Kasumi-1 (cell line): ENCODE results near the gene MERTK.
"Not testable (repeated sequence)": the region's sequence is repeated elsewhere in the genome, so short reads cannot be mapped to it uniquely, and the experiment has no call there.

Experiments
- DNase-seq, 2 experiments: peaks; one replicate each; lab custom pipeline; 2025; lab: John Stamatoyannopoulos, UW

MERTK gene

GRCh38 chr2:112010751-112011150, 112.3 kb downstream of the MERTK start:
- DNase-seq = no peak

DNA sequence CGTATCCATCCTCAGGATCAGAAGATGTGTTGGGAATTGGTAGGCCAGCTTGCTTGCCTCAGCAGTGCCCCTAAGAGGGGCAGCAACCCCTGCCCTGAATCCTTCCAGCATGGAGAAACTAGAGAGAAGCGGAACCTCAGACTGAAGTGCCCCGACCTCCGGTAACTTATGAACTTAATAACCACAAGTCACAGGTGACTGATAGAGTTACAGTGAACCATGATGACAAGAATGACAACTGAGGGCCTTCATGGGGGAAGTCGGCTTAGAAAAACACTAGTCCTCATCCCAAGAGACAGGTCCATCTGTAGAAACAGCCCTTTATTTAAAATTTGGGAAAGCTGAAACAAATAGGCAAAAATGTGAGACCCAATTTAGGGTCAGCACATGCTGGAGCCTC, 114.1 kb downstream of the MERTK start:
- no peak for DNase-seq

- DNase-seq = no peak
Observed at GRCh38 chr2:112018846-112019245, 120.4 kb downstream of the MERTK start.

DNA sequence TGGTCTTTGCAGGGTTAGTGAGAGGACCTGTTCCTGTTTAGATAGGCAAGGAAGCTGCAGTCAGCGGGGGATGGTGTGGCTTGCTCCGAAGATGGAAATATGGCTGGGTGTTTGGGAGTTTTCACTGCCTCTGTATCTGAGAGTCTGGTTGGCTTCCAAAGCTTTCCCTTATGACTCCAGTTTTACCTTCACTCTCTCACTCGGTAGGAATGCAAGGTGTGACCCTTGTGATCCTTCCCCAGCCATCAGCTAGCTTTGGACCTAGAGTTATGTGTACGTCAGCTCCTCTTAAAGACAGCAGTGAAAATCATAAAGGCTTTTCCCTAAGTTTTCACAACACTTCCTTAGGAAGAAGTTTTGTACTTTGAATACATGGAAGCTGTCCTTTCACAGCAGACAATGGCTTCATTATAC, 121.2 kb downstream of the MERTK start:
- DNase-seq = no peak

GRCh38 chr2:112020561-112020960, 122.2 kb downstream of the MERTK start:
- DNase-seq = no peak

- DNase-seq = no peak
Observed at GRCh38 chr2:112021290-112021689, 122.9 kb downstream of the MERTK start.

- no peak for DNase-seq
Observed at GRCh38 chr2:112021781-112022231, 123.4 kb downstream of the MERTK start.

- DNase-seq = no peak
Observed at GRCh38 chr2:112023707-112024106, 125.3 kb downstream of the MERTK start.

DNA sequence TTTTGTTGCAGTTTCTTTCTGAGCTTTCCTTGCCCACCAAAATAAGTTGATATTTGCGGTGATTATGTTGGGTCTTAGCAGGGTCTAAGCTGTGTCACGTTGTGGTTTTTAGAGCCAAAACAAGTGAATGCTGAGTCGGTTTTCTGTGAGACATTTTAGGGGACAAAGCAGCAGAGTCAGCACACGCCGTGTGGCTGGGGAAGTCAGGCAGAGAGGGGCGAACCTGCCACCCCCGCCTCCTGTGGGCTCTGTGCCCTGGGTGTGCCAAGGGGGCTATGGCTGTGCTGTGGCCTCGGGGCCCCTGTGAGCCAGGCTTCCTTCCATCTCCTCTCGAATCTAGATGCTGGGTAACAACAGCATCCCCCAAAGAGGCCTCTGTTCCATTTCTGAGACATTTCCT, 125.8 kb downstream of the MERTK start:
- DNase-seq = no peak

DNA sequence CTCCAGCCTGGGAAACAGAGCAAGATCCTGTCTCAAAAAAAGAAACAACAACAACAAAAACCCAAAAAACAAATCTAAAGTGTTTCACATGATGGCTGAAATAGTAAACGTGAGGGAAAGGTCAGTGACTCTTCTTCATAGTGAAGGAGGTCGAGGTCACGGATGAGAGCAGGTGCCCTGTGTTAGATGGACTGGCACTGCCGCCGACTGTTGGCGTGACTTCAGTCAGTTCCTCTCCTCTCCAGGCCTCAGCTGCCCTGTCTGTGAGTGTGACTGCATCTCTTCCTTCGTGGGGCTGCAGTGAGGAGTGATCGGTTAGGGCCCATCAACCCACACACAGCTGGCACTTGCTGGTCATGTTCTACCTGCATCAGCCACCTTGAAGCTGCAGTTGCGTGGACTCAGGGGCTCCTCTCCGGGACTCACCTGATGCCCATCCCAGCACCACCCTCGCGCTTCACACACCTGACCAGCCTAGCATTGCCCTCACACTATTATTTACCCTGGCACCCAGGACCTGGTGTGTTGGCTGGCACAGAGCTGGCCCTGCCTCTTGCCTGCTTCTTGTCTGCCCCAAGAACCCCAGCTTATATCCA, 126.6 kb downstream of the MERTK start:
- no peak for DNase-seq

DNA sequence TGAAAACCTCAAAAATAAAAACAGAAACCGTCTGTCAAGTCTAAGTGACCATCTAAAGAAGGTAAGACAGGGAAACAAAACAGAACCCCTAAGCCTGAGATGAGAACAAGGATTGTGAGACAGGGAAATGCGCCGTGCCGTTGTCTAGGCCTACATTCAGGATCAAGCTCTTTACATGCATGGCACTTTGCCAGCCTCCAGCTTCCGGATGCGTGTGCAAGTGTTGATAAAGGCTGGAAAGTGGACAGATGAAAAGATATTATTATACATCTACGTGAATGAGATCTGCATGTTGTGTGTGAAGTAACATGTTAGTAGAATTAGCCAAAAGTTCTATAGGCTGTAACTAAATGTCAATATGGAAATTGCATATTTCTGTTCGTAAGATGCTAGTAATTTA, 128.1 kb downstream of the MERTK start:
- no peak for DNase-seq

DNA sequence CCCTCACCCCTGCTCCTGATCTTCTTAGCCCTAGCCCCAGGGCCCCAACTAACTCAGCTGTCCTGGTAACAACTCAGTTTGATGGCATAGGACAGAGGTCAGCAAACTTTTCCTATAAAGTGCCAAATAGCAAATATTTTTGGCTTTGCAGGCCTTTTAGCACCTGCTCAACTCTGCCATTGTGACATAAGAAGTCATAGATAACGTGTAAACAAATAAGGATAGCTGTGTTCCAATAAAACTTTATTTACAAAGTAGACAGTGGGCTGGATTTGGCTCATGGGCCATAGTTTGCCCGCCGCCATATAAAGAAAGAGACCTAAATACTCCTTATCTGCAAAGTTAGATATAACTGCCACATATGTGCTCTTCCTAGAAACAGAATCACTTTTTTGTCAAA, 129.4 kb downstream of the MERTK start:
- no peak for DNase-seq

DNA sequence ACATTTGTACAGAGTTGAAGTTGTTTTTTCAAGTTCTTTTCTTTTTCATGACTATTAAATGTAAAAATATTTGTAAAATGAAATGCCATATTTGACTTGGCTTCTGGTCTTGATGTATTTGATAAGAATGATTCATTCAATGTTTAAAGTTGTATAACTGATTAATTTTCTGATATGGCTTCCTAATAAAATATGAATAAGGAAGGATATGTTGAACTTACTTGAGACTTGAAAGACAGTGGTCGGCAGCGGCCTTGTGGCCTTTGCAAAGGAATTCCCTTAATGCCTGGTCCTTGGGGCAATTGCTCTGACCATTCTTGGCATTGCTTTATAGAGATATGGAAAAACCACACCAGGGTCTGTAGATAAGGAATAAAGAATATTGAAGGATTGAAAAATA, 130.8 kb downstream of the MERTK start:
- DNase-seq = no peak

DNA sequence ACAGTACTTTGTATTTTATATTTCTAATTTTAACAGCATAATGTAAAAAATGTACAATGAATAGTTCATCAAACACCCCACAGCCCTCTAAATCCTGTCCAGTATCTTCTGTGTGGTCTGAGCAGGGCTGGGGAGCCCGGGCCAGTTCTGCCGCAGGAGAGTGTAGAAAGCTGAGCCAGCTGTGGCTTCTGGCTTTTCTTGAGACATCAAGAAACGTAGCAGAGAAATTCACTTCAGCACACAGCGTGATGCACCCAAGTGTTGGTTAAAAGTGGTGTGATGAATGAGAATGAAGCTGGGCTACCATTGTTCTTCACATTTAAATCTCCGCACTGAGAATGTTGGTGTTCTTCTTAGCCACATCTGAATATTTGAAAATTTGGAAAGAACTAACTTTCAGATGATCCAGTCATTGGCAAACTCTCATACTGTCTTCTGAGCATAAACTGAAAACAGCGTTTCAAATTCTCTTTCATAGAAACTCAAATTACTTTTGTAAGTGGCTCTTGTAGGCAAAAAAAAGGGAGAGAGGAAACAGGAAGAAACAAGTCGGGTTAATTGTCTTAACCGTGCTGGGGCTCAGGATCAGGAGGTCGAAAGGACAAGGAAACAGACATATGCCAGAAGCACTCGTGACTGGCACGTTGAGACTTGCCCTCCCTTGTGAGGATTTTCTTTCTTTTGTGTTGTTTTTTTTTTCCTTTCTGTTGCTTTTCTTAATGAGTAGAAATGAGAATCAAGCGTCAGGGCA, 133.2 kb downstream of the MERTK start:
- DNase-seq = no peak

DNA sequence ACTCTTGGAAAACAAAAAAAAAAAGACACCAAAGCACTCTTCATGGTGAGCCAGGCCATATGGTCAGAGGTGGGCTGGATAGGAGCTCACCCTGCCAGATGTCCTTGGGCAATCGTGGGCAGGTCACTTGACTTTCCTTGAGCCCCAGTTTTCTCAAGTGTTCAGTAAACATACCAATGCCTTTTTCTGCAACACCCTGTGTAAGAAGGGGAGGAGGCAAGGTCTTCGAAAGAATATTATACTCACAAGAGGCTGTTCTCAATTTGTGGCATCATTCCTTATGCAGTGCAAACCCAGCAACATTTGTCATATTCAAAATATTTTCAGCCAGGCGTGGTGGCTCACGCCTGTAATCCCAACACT, 133.8 kb downstream of the MERTK start:
- DNase-seq = no peak

DNA sequence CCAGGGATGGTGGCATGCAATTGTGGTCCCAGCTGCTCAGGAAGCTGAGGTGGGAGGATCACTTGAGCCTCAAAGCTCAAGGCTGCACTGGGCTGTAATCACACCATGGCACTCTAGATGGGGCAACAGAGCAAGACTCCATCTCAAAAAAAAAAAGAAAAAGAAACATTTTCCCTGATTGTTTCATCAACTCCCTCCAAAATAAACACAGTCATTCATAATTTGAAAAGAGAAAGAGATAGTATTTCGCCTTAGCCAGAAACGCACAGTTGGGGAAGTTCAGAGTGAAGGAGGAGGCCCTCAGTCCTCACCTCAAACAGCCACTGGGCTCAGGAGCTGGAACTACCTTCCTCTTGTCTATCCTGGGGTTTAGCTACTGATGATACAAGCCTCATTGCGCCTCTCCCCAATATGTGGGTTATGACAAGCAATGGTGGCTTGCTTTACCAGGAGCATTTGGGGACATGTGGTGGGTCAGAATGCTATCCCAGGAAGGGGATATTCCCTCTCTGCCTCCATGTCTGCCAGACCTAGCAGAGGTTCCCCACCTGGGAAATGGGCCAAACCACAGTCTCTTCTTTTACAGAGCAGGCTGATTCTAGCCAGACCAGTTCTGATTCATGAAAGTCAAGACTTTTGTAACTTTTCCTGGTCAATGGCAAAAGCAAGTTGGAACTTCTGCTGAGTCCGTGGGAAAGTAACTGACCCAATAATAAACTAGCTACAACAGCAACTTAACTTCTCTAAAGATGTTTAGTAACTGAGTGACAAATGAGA, 134.5 kb downstream of the MERTK start:
- DNase-seq = peak; percentile 23 to 33

- peak in 1 of 2 experiments; percentile 8 for DNase-seq
Observed at GRCh38 chr2:112033600-112033999, 135.2 kb downstream of the MERTK start.

DNA sequence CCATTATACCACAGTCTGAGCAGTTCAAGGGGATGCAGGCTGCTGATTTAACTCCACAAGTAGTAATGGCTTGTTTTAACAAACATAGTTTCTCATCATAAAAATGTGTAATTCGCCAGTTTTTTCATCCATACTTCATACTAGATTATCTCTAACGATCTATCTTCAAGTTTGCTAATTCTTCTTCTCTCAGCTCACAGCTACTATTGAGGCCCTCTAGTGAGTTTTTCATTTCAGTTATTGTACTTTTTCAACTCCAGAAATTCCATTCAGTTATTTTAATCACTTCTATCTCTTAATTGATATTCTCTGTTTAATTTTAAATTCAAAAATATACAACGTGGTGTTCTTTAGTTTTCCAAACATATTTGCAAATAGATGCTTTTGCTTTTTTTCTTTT, 136.5 kb downstream of the MERTK start:
- DNase-seq = no peak

GRCh38 chr2:112035786-112036185, 137.4 kb downstream of the MERTK start:
- DNase-seq = no peak

DNA sequence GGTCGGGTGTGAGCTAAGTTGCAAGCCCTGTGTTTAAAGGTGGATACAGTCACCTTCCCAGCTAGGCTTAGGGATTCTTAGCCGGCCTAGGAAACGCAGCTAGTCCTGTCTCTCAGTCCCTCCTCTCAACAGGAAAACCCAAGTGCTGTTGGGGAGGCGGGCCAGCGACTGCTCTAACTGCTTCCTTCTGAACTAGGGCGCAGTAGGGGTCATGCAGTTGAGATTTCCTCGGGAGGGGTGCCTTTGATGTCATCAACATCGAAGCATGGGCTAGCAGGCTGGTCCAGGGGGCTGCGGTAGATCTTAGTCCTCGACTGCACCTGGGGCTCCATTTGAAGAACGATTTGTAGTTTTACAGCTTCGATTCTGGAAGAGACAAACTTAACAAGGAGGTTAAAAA, 141.1 kb downstream of the MERTK start:
- DNase-seq = not testable (repeated sequence)

- not testable (repeated sequence) for DNase-seq
Observed at GRCh38 chr2:112040066-112040465, 141.7 kb downstream of the MERTK start.

DNA sequence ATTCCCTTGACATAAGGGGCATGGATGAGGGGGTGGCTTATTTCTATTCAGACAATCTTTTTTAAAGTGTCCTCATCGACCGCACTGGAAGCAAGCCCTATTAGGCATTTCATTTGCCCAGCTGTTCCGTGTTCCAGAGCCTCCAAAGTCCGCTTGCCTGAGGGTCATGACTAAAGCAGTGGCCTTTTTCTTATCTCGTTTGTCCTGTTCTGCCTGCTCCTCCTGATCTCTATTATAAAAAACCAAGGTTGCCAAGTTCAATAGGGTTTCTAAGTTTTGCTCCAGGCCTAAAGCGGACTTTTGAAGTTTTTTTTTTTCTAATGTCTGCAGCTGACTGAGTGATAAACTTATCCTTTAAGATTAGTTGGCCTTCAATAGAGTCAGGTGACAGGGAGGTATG, 143.1 kb downstream of the MERTK start:
- not testable (repeated sequence) for DNase-seq

DNA sequence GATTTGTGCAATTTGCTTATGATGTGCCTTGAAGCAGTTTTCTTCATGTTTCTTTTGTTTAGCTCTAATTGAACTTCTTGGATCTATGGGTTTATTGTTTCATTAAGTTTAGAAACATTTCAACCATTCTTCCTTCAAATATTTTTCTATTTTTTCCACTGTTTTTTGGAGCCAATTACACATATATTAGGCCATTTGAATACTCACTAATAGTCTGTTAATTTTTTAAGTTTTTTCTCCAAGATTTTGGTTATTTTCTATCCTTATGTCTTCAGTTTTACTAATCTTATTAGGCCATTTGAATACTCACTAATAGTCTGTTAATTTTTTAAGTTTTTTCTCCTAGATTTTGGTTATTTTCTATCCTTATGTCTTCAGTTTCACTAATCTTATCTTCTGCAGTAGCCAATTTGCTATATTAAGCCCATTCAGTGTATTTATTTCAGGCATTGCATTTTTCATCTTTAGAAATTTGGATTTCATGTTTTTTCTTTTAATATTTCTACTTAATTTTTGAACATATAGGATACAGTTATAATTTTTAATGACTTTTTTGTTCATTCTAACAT, 147.1 kb downstream of the MERTK start:
- DNase-seq = no peak
